Liver (tissue), 9 donors: ENCODE data around the gene UNC5A. TPM values are rescaled to one million over a fixed set of nuclear protein-coding genes. Genes with fewer than 3 reads are reported as not detected.

Experiments
- DNase-seq: peaks from one replicate; pipeline ENCODE4 v3.0.0-alpha.2; 2017; ENCODE audit warnings: low spot score
- H3K27ac ChIP-seq, 2 donors: one replicate each; pipeline ENCODE4 v1.7.0; 2013; ENCODE audit warnings: inconsistent platforms in 2 of 2, low read length in 2 of 2, control low read depth in 1 of 2, low read depth in 1 of 2, mild to moderate bottlenecking in 1 of 2
- H3K27me3 ChIP-seq, 4 donors: one replicate each; pipeline versions ENCODE4 v1.6.1 to v1.7.0; 2013; ENCODE audit warnings: low read length in 3 of 4, inconsistent platforms in 1 of 4, mild to moderate bottlenecking in 1 of 4, moderate library complexity in 1 of 4; ENCODE audit not compliant: control insufficient read depth in 4 of 4, insufficient read depth in 4 of 4
- H3K36me3 ChIP-seq, 4 donors: one replicate each; pipeline versions ENCODE4 v1.6.1 to v1.7.0; 2013; ENCODE audit warnings: low read length in 3 of 4, mild to moderate bottlenecking in 3 of 4, low read depth in 1 of 4, moderate library complexity in 1 of 4; ENCODE audit not compliant: control insufficient read depth in 4 of 4, insufficient read depth in 3 of 4
- H3K4me1 ChIP-seq, 4 donors: one replicate each; pipeline versions ENCODE4 v1.6.1 to v1.7.0; 2013; ENCODE audit warnings: low read length in 3 of 4, mild to moderate bottlenecking in 3 of 4, moderate library complexity in 1 of 4; ENCODE audit not compliant: control insufficient read depth in 4 of 4, insufficient read depth in 4 of 4
- H3K4me3 ChIP-seq, 3 donors: one replicate each; pipeline versions ENCODE4 v1.6.1 to v1.7.0; 2013; ENCODE audit warnings: low read length in 3 of 3, control low read depth in 1 of 3, low read depth in 1 of 3, mild to moderate bottlenecking in 1 of 3
- H3K9ac ChIP-seq, 2 donors: one replicate each; pipeline ENCODE4 v1.7.0; 2013; ENCODE audit warnings: low read length in 2 of 2, mild to moderate bottlenecking in 2 of 2, moderate library complexity in 2 of 2, control low read depth in 1 of 2, low read depth in 1 of 2
- H3K9me3 ChIP-seq, 4 donors: one replicate each; pipeline versions ENCODE4 v1.6.1 to v1.7.0; 2013; ENCODE audit warnings: low read length in 3 of 4; ENCODE audit not compliant: control insufficient read depth in 4 of 4
- EGR1 ChIP-seq, 2 donors: IDR thresholded peaks; 2 replicates each; pipeline ENCODE4 v1.6.1; 2016 to 2018; ENCODE audit warnings: antibody characterized with exemption in 2 of 2, low read depth in 2 of 2
- FOXA1 ChIP-seq: IDR thresholded peaks from 2 replicates; pipeline ENCODE4 v1.6.1; 2016; ENCODE audit warnings: antibody characterized with exemption
- FOXA2 ChIP-seq: IDR thresholded peaks from 2 replicates; pipeline ENCODE4 v1.6.1; 2016; ENCODE audit warnings: antibody characterized with exemption
- GABPA ChIP-seq, 2 donors: IDR thresholded peaks in 1 of 2; conservative IDR thresholded peaks in 1 of 2; 2 replicates each; pipeline ENCODE4 v1.6.1; 2016; ENCODE audit warnings: antibody characterized with exemption in 2 of 2, mild to moderate bottlenecking in 1 of 2, moderate library complexity in 1 of 2
- HNF4A ChIP-seq, 2 donors: conservative IDR thresholded peaks; 2 replicates each; pipeline ENCODE4 v1.6.1; 2016; ENCODE audit warnings: antibody characterized with exemption in 2 of 2, mild to moderate bottlenecking in 2 of 2
- JUND ChIP-seq, 2 donors: IDR thresholded peaks; 2 replicates each; pipeline ENCODE4 v1.6.1; 2016; ENCODE audit warnings: antibody characterized with exemption in 2 of 2
- NR2F2 ChIP-seq: IDR thresholded peaks from 2 replicates; pipeline ENCODE4 v1.6.1; 2016; ENCODE audit warnings: antibody characterized with exemption
- RAD21 ChIP-seq, 2 donors: IDR thresholded peaks; 2 replicates each; pipeline ENCODE4 v1.6.1; 2016; ENCODE audit warnings: antibody characterized with exemption in 2 of 2, mild to moderate bottlenecking in 2 of 2
- REST ChIP-seq: IDR thresholded peaks from 2 replicates; pipeline ENCODE4 v1.6.1; 2016; ENCODE audit warnings: antibody characterized with exemption, mild to moderate bottlenecking
- RXRA ChIP-seq, 2 donors: IDR thresholded peaks; 2 replicates each; pipeline ENCODE4 v1.6.1; 2017 to 2018; ENCODE audit warnings: antibody characterized with exemption in 2 of 2, mild to moderate bottlenecking in 1 of 2
- SP1 ChIP-seq: IDR thresholded peaks from 2 replicates; pipeline ENCODE4 v1.6.1; 2018; ENCODE audit warnings: antibody characterized with exemption, mild to moderate bottlenecking
- TAF1 ChIP-seq: conservative IDR thresholded peaks from 2 replicates; pipeline ENCODE4 v1.6.1; 2016; ENCODE audit warnings: antibody characterized with exemption, mild to moderate bottlenecking
- ZBTB33 ChIP-seq: IDR thresholded peaks from 2 replicates; pipeline ENCODE4 v1.6.1; 2016; ENCODE audit warnings: antibody characterized with exemption
- WGBS: extraction: QIAGEN DNeasy Blood & Tissue Kit; methylation state at CpG from one replicate; pipeline ENCODE4 v1.1.7; 2013; 5-methylcytosine and 5-hydroxymethylcytosine counted together
- polyA plus RNA-seq, 2 donors: library from polyadenylated mRNA; stranded (reverse) in 1 of 2; unstranded in 1 of 2; fragments of 200-250 nt in 1 of 2; fragments of >200 nt in 1 of 2; fragmentation: Nextera tagmentation in 1 of 2; extraction: Ambion mirVana in 1 of 2; gene quantifications; one replicate each; pipeline versions ENCODE4 v1.2.1 to v1.2.3, GENCODE V29; 2013 to 2015
- total RNA-seq, 2 donors: library from RNA; depleted of rRNA; stranded (reverse); fragments of >200 nt; gene quantifications; one replicate each; pipeline ENCODE4 v1.2.3, GENCODE V29; 2014
- TF ChIP-seq, protein P1 (sequence below): fragments of 150-350 bp; IDR thresholded peaks from 2 replicates; pipeline ENCODE4 v1.5.1; 2017; ENCODE audit warnings: improper control_type of control experiment, low read depth, low read length; ENCODE audit not compliant: missing input control
- donor health status: healthy.
- donor health status: healthy.
- donor health status: healthy.
- donor health status: healthy.
- donor health status: healthy.

UNC5A gene
- total and polyA plus RNA-seq, 4 donors: under 0.01 to 0.07 (median 0.03) TPM; not detected in 1

DNA sequence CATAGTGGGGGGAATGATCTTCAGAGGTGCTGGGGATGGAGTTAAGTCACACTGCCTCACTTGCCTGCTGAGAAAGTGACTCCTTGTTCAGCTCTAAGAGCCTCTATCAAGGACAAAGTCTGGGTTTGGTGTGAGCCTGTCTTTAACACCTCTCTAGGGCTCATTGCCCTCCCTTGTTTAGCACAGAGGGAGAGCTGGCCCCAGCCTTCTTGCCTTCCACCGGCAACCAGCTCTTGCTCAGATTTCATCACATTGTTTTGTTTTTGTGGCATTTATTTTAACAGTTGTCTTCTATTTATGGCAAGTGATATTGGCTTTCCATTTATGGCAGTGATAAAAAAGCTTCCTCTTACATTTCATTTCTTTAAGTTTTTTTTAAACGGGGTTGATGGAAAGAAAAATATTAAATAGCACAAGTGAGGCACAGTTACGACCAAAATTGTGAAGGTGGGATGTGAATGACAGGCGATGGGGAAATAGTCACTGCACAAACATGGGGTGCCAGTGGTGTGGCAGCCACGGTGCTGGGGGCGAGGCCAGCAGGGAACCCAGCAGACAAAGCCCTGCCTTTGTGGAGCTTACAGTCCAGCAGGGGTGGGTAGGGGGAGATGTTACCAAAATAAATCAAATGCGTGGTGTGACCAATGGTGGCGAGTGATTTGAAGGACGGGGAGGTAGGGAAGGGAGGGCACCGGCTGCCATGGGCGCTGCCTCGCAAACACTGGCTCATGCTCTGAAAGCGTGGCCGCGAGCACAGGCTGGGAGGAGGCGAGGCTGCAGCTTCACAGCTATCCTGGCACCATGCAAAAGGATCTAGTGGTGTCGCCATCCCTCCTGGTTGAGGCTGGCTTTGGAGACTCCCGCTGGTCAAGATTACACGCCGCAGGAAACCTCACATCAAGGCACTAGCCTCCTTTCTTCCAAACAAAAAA, 21.2 kb upstream of the UNC5A start:
- no peak overlapping the region for H3K4me3 ChIP-seq
- WGBS: 33% methylated on average over 20 of the region's 20 CpGs
- H3K9ac ChIP-seq: no peak overlapping the region
- no peaks in the 10 kb centered on the region for H3K9me3 ChIP-seq
- TF ChIP-seq EGR1 (IDR thresholded peaks at IDR 0.05; ENCODE audit: low read depth in 2 of 2) (no peak), FOXA2 (no peak), ZBTB33 (no peak), HNF4A (conservative IDR thresholded peaks at IDR 0.05) (no peak), REST (no peak), TAF1 (no peak), NR2F2 (no peak), JUND (IDR thresholded peaks at IDR 0.05) (no peak), RAD21 (IDR thresholded peaks at IDR 0.05) (no peak), FOXA1 (no peak), GABPA (IDR thresholded peaks at IDR 0.05 in 1 of 2, conservative IDR thresholded peaks at IDR 0.05 in 1 of 2) (no peak), SP1 (no peak), RXRA (IDR thresholded peaks at IDR 0.05) (no peak)
- TF ChIP-seq, protein P1, sequence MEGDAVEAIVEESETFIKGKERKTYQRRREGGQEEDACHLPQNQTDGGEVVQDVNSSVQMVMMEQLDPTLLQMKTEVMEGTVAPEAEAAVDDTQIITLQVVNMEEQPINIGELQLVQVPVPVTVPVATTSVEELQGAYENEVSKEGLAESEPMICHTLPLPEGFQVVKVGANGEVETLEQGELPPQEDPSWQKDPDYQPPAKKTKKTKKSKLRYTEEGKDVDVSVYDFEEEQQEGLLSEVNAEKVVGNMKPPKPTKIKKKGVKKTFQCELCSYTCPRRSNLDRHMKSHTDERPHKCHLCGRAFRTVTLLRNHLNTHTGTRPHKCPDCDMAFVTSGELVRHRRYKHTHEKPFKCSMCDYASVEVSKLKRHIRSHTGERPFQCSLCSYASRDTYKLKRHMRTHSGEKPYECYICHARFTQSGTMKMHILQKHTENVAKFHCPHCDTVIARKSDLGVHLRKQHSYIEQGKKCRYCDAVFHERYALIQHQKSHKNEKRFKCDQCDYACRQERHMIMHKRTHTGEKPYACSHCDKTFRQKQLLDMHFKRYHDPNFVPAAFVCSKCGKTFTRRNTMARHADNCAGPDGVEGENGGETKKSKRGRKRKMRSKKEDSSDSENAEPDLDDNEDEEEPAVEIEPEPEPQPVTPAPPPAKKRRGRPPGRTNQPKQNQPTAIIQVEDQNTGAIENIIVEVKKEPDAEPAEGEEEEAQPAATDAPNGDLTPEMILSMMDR: no peak
- H3K27me3 ChIP-seq: peaks cover 0 to 13% (median 4%) of the 10 kb centered on the region in 4 donors
- DNase-seq: no peak
- no peak overlapping the region for H3K27ac ChIP-seq
- no peaks in the 10 kb centered on the region for H3K36me3 ChIP-seq
- H3K4me1 ChIP-seq: no peaks in the 10 kb centered on the region
